Panc1 (cell line): ENCODE results near the gene RNASE9. TPM values are rescaled to one million over a fixed set of nuclear protein-coding genes. Genes with fewer than 3 reads are reported as not detected.

ENCODE experiments used
- total RNA-seq: library from RNA; stranded (reverse); gene quantifications from one replicate; pipeline ENCODE4 v1.2.1, GENCODE V29; 2021; ENCODE audit not compliant: unreplicated experiment

The RNASE9 gene
- total RNA-seq, 1 experiment from 2014 or later, result not detected

Other genes starting within 250 kb of the RNASE9 start
- gene CCNB1IP1, start 227.8 kb downstream of the RNASE9 start, total RNA-seq, result 20.3 TPM
- gene PARP2, start 217.4 kb downstream of the RNASE9 start, total RNA-seq, result 26.6 TPM
- gene TEP1, start 147.5 kb downstream of the RNASE9 start, total RNA-seq, result 17.1 TPM
- not detected for gene KLHL33, start 124.9 kb downstream of the RNASE9 start, total RNA-seq
- 26.6 TPM for gene OSGEP, start 106.2 kb downstream of the RNASE9 start, total RNA-seq
- 163 TPM for gene APEX1, start 105.8 kb downstream of the RNASE9 start, total RNA-seq
- 34.8 TPM for gene PIP4P1, start 99.6 kb downstream of the RNASE9 start, total RNA-seq
- 35.1 TPM for gene PNP, start 91.6 kb downstream of the RNASE9 start, total RNA-seq
- 0.64 TPM for gene RNASE10, start 55.5 kb downstream of the RNASE9 start, total RNA-seq
- not detected for gene RNASE11, start 27.0 kb upstream of the RNASE9 start, total RNA-seq
- not detected for gene RNASE12, start 30.3 kb upstream of the RNASE9 start, total RNA-seq
- not detected for gene OR6S1, start 80.6 kb upstream of the RNASE9 start, total RNA-seq
- 3.3 TPM for gene RNASE4, start 123.5 kb upstream of the RNASE9 start, total RNA-seq
- 1.9 TPM for gene ANG, start 127.7 kb upstream of the RNASE9 start, total RNA-seq
- gene EDDM3A, start 184.8 kb upstream of the RNASE9 start, total RNA-seq, result not detected
- gene EDDM3B, start 207.4 kb upstream of the RNASE9 start, total RNA-seq, result not detected
- not detected for gene RNASE6, start 220.2 kb upstream of the RNASE9 start, total RNA-seq
- 0.69 TPM for gene RNASE1, start 241.8 kb upstream of the RNASE9 start, total RNA-seq